Measurements from ENCODE around the gene ANKRD24. TPM values are rescaled to one million over a fixed set of nuclear protein-coding genes. Genes with fewer than 3 reads are reported as not detected.

ANKRD24 gene
- total and polyA plus RNA-seq, 2 donors (not counting 3 experiments of a cell fraction or from before 2014, with no cell fraction given): 0.07 to 0.27 TPM

- H3K27ac ChIP-seq (ENCODE audit: insufficient read depth, low read depth, low read length): no peak overlapping the region
- H3K79me2 ChIP-seq (ENCODE audit: control insufficient read depth, insufficient read depth, low read length): peaks cover 2% of the 10 kb centered on the region
- no peaks in the 10 kb centered on the region for H4K20me1 ChIP-seq (replicated peaks; ENCODE audit: control insufficient read depth, extremely low read depth, insufficient read depth, low read length)
- BruUV-seq (replicated peaks): no TSS peak
- intact Hi-C loops (cut with micrococcal nuclease) (no loop called here), dilution Hi-C loops (cut with MboI; ENCODE audit: extremely low pct_ligation_motif_present, low sequenced_read_pairs) (no loop called here)
- no peak for FAIRE-seq
- H2AFZ ChIP-seq (ENCODE audit: low read depth, low read length): no peak overlapping the region
- H3K4me2 ChIP-seq (ENCODE audit: insufficient read depth, low read length): no peak overlapping the region
- no peak overlapping the region for H3K4me3 ChIP-seq (replicated peaks in 1 of 3; ENCODE audit: insufficient read depth in 1 of 3, low read depth in 1 of 3, low read length in 3 of 3)
- DNase-seq (ENCODE audit: low read depth, low spot score): no peak
- no peaks in the 10 kb centered on the region for H3K9me1 ChIP-seq (replicated peaks; ENCODE audit: control insufficient read depth, extremely low read depth, insufficient read depth, low read length)
- H3K4me1 ChIP-seq (ENCODE audit: control insufficient read depth, extremely low read depth, insufficient read depth, low read length): peaks cover 3% of the 10 kb centered on the region
- no peaks in the 10 kb centered on the region for H3K9me3 ChIP-seq (replicated peaks; ENCODE audit: control insufficient read depth, insufficient read depth, low read length)
- H3K9ac ChIP-seq (replicated peaks; ENCODE audit: extremely low read depth, insufficient read depth, low read length): no peak overlapping the region
- H3K27me3 ChIP-seq (ENCODE audit: control insufficient read depth in 2 of 2, insufficient read depth in 2 of 2, low read length in 2 of 2): no peaks in the 10 kb centered on the region
- ChIA-PET POLR2A (interaction anchor here (0.6 kb wide), 1 partner anchor 141 kb away, joined by 4 read pairs; no protein-coding TSS in a partner anchor), CTCF (interaction anchor here (0.9 kb wide), 1 partner anchor 44 kb away, joined by 7 read pairs; no protein-coding TSS in a partner anchor)
- TF ChIP-seq MAX (IDR thresholded peaks at IDR 0.05; ENCODE audit: insufficient read depth, insufficient read length): no peak
- TF ChIP-seq JUN (IDR thresholded peaks at IDR 0.05; ENCODE audit: borderline replicate concordance, insufficient read depth, insufficient read length, low read depth): no peak
- no peak for TF ChIP-seq FOS (IDR thresholded peaks at IDR 0.05; ENCODE audit: borderline replicate concordance, insufficient read depth, low read length)
- no peak for TF ChIP-seq POLR2A (IDR thresholded peaks at IDR 0.05; ENCODE audit: low read depth, low read length)
- no peak for TF ChIP-seq POLR2AphosphoS5 (IDR thresholded peaks at IDR 0.05; ENCODE audit: insufficient read depth, low read depth, low read length)
- no peak for TF ChIP-seq MYC (IDR thresholded peaks at IDR 0.05; ENCODE audit: low read depth, low read length)
- TF ChIP-seq GATA2 (IDR thresholded peaks at IDR 0.05; ENCODE audit: insufficient read depth, insufficient read length, low read depth, low read length): no peak
- no peak for TF ChIP-seq EZH2 (IDR thresholded peaks at IDR 0.05; ENCODE audit: borderline replicate concordance, low read depth, low read length, severe bottlenecking)
- peaks cover 0 to 3% of the 10 kb centered on the region in 2 experiments for H3K36me3 ChIP-seq (ENCODE audit: control insufficient read depth in 2 of 2, extremely low read depth in 1 of 2, insufficient read depth in 2 of 2, low read length in 2 of 2)
Measured at GRCh38 chr19:4183967-4184717, 1.7 kb downstream of the ANKRD24 start.
